Keratinocyte (primary cell): Measurements from ENCODE around the gene SFXN1. TPM values are rescaled to one million over a fixed set of nuclear protein-coding genes. Genes with fewer than 3 reads are reported as not detected.

ENCODE experiments used
- DNase-seq: peaks from one replicate; pipeline ENCODE4 v3.0.0-alpha.2; 2011; ENCODE audit warnings: low read depth, missing footprints, low spot score
- FAIRE-seq: peaks from 2 replicates; lab custom pipeline; 2011; peaks lifted over from hg19 to GRCh38; lab: Jason Lieb, UNC
- H2AFZ ChIP-seq: 2 replicates; pipeline ENCODE4 v1.6.0; 2012; ENCODE audit warnings: low read length, control low read depth, inconsistent platforms; ENCODE audit not compliant: control insufficient read depth
- H3K27ac ChIP-seq: 2 replicates; pipeline ENCODE4 v1.5.1; 2011; ENCODE audit warnings: low read length; ENCODE audit not compliant: control insufficient read depth, insufficient read depth
- H3K27me3 ChIP-seq: 3 replicates; pipeline ENCODE4 v1.6.0; 2011; ENCODE audit warnings: low read length; ENCODE audit not compliant: control insufficient read depth, insufficient read depth; ENCODE audit errors: extremely low read depth
- H3K36me3 ChIP-seq, 2 experiments: 2 replicates in 1 of 2; 3 replicates in 1 of 2; pipeline ENCODE4 v1.5.1; 2011; ENCODE audit warnings: low read length in 2 of 2, mild to moderate bottlenecking in 1 of 2; ENCODE audit not compliant: control insufficient read depth in 2 of 2, insufficient read depth in 2 of 2; ENCODE audit errors: extremely low read depth in 1 of 2
- H3K4me1 ChIP-seq: 3 replicates; pipeline ENCODE4 v1.5.1; 2011; ENCODE audit warnings: low read length; ENCODE audit not compliant: control insufficient read depth, insufficient read depth; ENCODE audit errors: extremely low read depth
- H3K4me2 ChIP-seq: 3 replicates; pipeline ENCODE4 v1.6.0; 2011; ENCODE audit warnings: low read depth, low read length; ENCODE audit not compliant: control insufficient read depth, insufficient read depth; ENCODE audit errors: extremely low read depth
- H3K4me3 ChIP-seq, 3 experiments: fragments of 200-600 bp in 1 of 3; sonication (generic) in 1 of 3; 2 replicates in 2 of 3; 3 replicates in 1 of 3; pipeline ENCODE4 v1.5.1; 2011 to 2016; ENCODE audit warnings: low read length in 3 of 3, mild to moderate bottlenecking in 3 of 3, control low read depth in 2 of 3, inconsistent platforms in 1 of 3, low read depth in 1 of 3, mixed read lengths in 1 of 3, mixed run types in 1 of 3, moderate library complexity in 1 of 3; ENCODE audit not compliant: control insufficient read depth in 2 of 3, insufficient read depth in 2 of 3; ENCODE audit errors: extremely low read depth in 1 of 3
- H3K79me2 ChIP-seq: 2 replicates; pipeline ENCODE4 v1.6.0; 2012; ENCODE audit warnings: low read length; ENCODE audit not compliant: control insufficient read depth, insufficient read depth
- H3K9ac ChIP-seq: 3 replicates; pipeline ENCODE4 v1.6.0; 2011; ENCODE audit warnings: low read length; ENCODE audit not compliant: control insufficient read depth, insufficient read depth; ENCODE audit errors: extremely low read depth
- H3K9me1 ChIP-seq: 3 replicates; pipeline ENCODE4 v1.6.0; 2011; ENCODE audit warnings: low read length; ENCODE audit not compliant: control insufficient read depth, insufficient read depth; ENCODE audit errors: extremely low read depth
- H3K9me3 ChIP-seq: 2 replicates; pipeline ENCODE4 v1.5.1; 2012; ENCODE audit warnings: low read depth, low read length; ENCODE audit not compliant: control insufficient read depth
- H4K20me1 ChIP-seq: 3 replicates; pipeline ENCODE4 v1.6.0; 2011; ENCODE audit warnings: low read length; ENCODE audit not compliant: control insufficient read depth, insufficient read depth; ENCODE audit errors: extremely low read depth
- CTCF ChIP-seq, 3 experiments: IDR thresholded peaks in 1 of 3; conservative IDR thresholded peaks in 1 of 3; optimal IDR thresholded peaks in 1 of 3; 2 replicates in 2 of 3; 3 replicates in 1 of 3; pipeline versions ENCODE3 to v1.5.1; 2011; ENCODE audit warnings: low read length in 3 of 3, mild to moderate bottlenecking in 3 of 3, moderate library complexity in 2 of 3, control low read depth in 1 of 3, inconsistent platforms in 1 of 3; ENCODE audit not compliant: insufficient read depth in 2 of 3; ENCODE audit errors: extremely low read depth in 1 of 3
- EZH2 ChIP-seq: IDR thresholded peaks from one replicate; pipeline ENCODE4 v1.6.1; 2012; ENCODE audit warnings: inconsistent platforms, mild to moderate bottlenecking, low read length, moderate library complexity
- dilution Hi-C: fragments of 300-500 bp; cut with MboI; formaldehyde crosslinking; loops from one replicate; pipeline ENCODE4 v1.7.0; 2020; ENCODE audit warnings: low sequenced_read_pairs; ENCODE audit not compliant: extremely low pct_ligation_motif_present
- polyA plus RNA-seq, 5 experiments: library from polyadenylated mRNA; depleted of rRNA in 3 of 5; stranded (reverse) in 3 of 5; stranded (forward) in 1 of 5; unstranded in 1 of 5; fragments of >200 nt; gene quantifications; 1 replicate in 1 of 5; 2 replicates in 3 of 5; 3 replicates in 1 of 5; pipeline versions ENCODE4 v1.2.1 to v1.2.3, GENCODE V29; 2011 to 2012; ENCODE audit warnings: missing spikeins in 2 of 5, low read depth in 1 of 5, low replicate concordance in 1 of 5

The SFXN1 gene
- polyA plus RNA-seq, 1 donor (not counting 4 experiments of a cell fraction or from before 2014, with no cell fraction given), result 80.8 TPM

- FAIRE-seq (no peak), DNase-seq (no peak)
- no peak overlapping the region for H3K27ac ChIP-seq
- H3K4me2 ChIP-seq, result no peak overlapping the region
- no peaks in the 10 kb centered on the region for H3K9me3 ChIP-seq
- dilution Hi-C loops, result no loop called here
- no peaks in the 10 kb centered on the region for H3K27me3 ChIP-seq
- H3K4me3 ChIP-seq, result no peak overlapping the region
- TF ChIP-seq EZH2 (no peak), CTCF (optimal IDR thresholded peaks at IDR 0.05 in 1 of 3, IDR thresholded peaks at IDR 0.05 in 1 of 3, conservative IDR thresholded peaks at IDR 0.05 in 1 of 3; ENCODE audit: extremely low read depth in 1 of 3, insufficient read depth in 2 of 3, low read length in 3 of 3) (no peak)
- H3K4me1 ChIP-seq, result peaks cover 11% of the 10 kb centered on the region
- no peak overlapping the region for H3K9ac ChIP-seq
- peaks cover 14 to 19% of the 10 kb centered on the region in 2 experiments for H3K36me3 ChIP-seq
- no peak overlapping the region for H2AFZ ChIP-seq
- peaks cover 98% of the 10 kb centered on the region for H3K79me2 ChIP-seq
- H4K20me1 ChIP-seq, result peaks cover 7% of the 10 kb centered on the region
- H3K9me1 ChIP-seq, result no peaks in the 10 kb centered on the region
Observed at GRCh38 chr5:175484322-175484721, 6.0 kb downstream of the SFXN1 start.

GRCh38 chr5:175484829-175485228 is 6.5 kb downstream of the SFXN1 start:
- Histone ChIP-seq H3K4me2 (no peak overlapping the region), H3K9me3 (no peaks in the 10 kb centered on the region), H3K36me3 (peaks cover 14 to 19% of the 10 kb centered on the region in 2 experiments), H3K9me1 (no peaks in the 10 kb centered on the region), H2AFZ (no peak overlapping the region), H3K4me1 (peaks cover 6% of the 10 kb centered on the region), H3K27ac (no peak overlapping the region), H3K4me3 (no peak overlapping the region), H4K20me1 (peaks cover 7% of the 10 kb centered on the region), H3K9ac (no peak overlapping the region), H3K27me3 (no peaks in the 10 kb centered on the region), H3K79me2 (peaks cover 98% of the 10 kb centered on the region)
- TF ChIP-seq CTCF (optimal IDR thresholded peaks at IDR 0.05 in 1 of 3, IDR thresholded peaks at IDR 0.05 in 1 of 3, conservative IDR thresholded peaks at IDR 0.05 in 1 of 3; ENCODE audit: extremely low read depth in 1 of 3, insufficient read depth in 2 of 3, low read length in 3 of 3) (no peak), EZH2 (no peak)
- dilution Hi-C loops, result no loop called here
- no peak for FAIRE-seq
- no peak for DNase-seq
